ENCODE results near the gene C5orf24. TPM values are rescaled to one million over a fixed set of nuclear protein-coding genes. Genes with fewer than 3 reads are reported as not detected.

Gene C5orf24
- total and polyA plus RNA-seq, 4 donors, result 14.5 to 48.9 (median 23.4) TPM

GRCh38 chr5:134874831-134875655, 29.3 kb downstream of the C5orf24 start:
- Histone ChIP-seq H3K9me3 (ENCODE audit: control insufficient read depth in 4 of 4, low read length in 3 of 4) (no peaks in the 10 kb centered on the region), H3K27ac (ENCODE audit: low read depth in 1 of 2, low read length in 2 of 2) (peak overlapping the region; percentile 73 to 87), H3K9ac (ENCODE audit: low read depth in 1 of 2, low read length in 2 of 2) (peak overlapping the region; percentile 78 to 89), H3K27me3 (ENCODE audit: control insufficient read depth in 4 of 4, insufficient read depth in 4 of 4, low read length in 3 of 4) (no peaks in the 10 kb centered on the region), H3K36me3 (ENCODE audit: control insufficient read depth in 4 of 4, insufficient read depth in 3 of 4, low read depth in 1 of 4, low read length in 3 of 4) (no peaks in the 10 kb centered on the region), H3K4me1 (ENCODE audit: control insufficient read depth in 4 of 4, insufficient read depth in 4 of 4, low read length in 3 of 4) (peaks cover 0 to 11% (median 5%) of the 10 kb centered on the region in 4 donors), H3K4me3 (ENCODE audit: low read depth in 1 of 3, low read length in 3 of 3) (peak overlapping the region; percentile 71 to 82 (median 81))
- 28% methylated on average over 20 of the region's 20 CpGs for WGBS
- TF ChIP-seq HNF4A (conservative IDR thresholded peaks at IDR 0.05), result no peak
- TF ChIP-seq JUND (IDR thresholded peaks at IDR 0.05), result peak in 1 of 2 donors; percentile 33
- peak; percentile 45 for DNase-seq (ENCODE audit: low spot score)

- no peak overlapping the region for H3K4me3 ChIP-seq (ENCODE audit: low read depth in 1 of 3, low read length in 3 of 3)
- no peak for DNase-seq (ENCODE audit: low spot score)
- no peak overlapping the region for H3K9ac ChIP-seq (ENCODE audit: low read depth in 1 of 2, low read length in 2 of 2)
- no peak for TF ChIP-seq ZBTB33 (IDR thresholded peaks at IDR 0.05)
- TF ChIP-seq YY1 (IDR thresholded peaks at IDR 0.05), result no peak
- no peak for TF ChIP-seq TAF1 (conservative IDR thresholded peaks at IDR 0.05)
- no peak for TF ChIP-seq REST (IDR thresholded peaks at IDR 0.05)
- no peak for TF ChIP-seq JUND (IDR thresholded peaks at IDR 0.05)
- no peak overlapping the region for H3K27ac ChIP-seq (ENCODE audit: low read depth in 1 of 2, low read length in 2 of 2)
- H3K36me3 ChIP-seq (ENCODE audit: control insufficient read depth in 4 of 4, insufficient read depth in 3 of 4, low read depth in 1 of 4, low read length in 3 of 4), result no peaks in the 10 kb centered on the region
- H3K27me3 ChIP-seq (ENCODE audit: control insufficient read depth in 4 of 4, insufficient read depth in 4 of 4, low read length in 3 of 4), result no peaks in the 10 kb centered on the region
- no peaks in the 10 kb centered on the region for H3K9me3 ChIP-seq (ENCODE audit: control insufficient read depth in 4 of 4, low read length in 3 of 4)
- H3K4me1 ChIP-seq (ENCODE audit: control insufficient read depth in 4 of 4, insufficient read depth in 4 of 4, low read length in 3 of 4), result peaks cover 0 to 11% (median 5%) of the 10 kb centered on the region in 4 donors
Observed at GRCh38 chr5:134877159-134877558, 31.4 kb downstream of the C5orf24 start.

GRCh38 chr5:134878403-134878802, 32.6 kb downstream of the C5orf24 start:
- TF ChIP-seq FOXA1 (IDR thresholded peaks at IDR 0.05) (no peak), ATF3 (IDR thresholded peaks at IDR 0.05) (no peak), GABPA (IDR thresholded peaks at IDR 0.05 in 1 of 2, conservative IDR thresholded peaks at IDR 0.05 in 1 of 2) (no peak), EGR1 (IDR thresholded peaks at IDR 0.05; ENCODE audit: low read depth in 2 of 2) (no peak), MAX (IDR thresholded peaks at IDR 0.05) (no peak), HNF4G (IDR thresholded peaks at IDR 0.05) (no peak), HNF4A (conservative IDR thresholded peaks at IDR 0.05) (no peak), FOXA2 (IDR thresholded peaks at IDR 0.05) (no peak), ZBTB33 (IDR thresholded peaks at IDR 0.05) (no peak), RAD21 (IDR thresholded peaks at IDR 0.05) (no peak), CTCF (IDR thresholded peaks at IDR 0.05; ENCODE audit: low read depth, low read length, missing input control) (no peak), SP1 (IDR thresholded peaks at IDR 0.05) (no peak), RXRA (IDR thresholded peaks at IDR 0.05) (no peak)

More at GRCh38 chr5:134878403-134878802, 32.6 kb downstream of the C5orf24 start:
- 91% methylated on average over 3 of the region's 3 CpGs for WGBS
- Histone ChIP-seq H3K27ac (ENCODE audit: low read depth in 1 of 2, low read length in 2 of 2) (no peak overlapping the region), H3K4me1 (ENCODE audit: control insufficient read depth in 4 of 4, insufficient read depth in 4 of 4, low read length in 3 of 4) (peaks cover 0 to 11% (median 5%) of the 10 kb centered on the region in 4 donors), H3K9me3 (ENCODE audit: control insufficient read depth in 4 of 4, low read length in 3 of 4) (no peaks in the 10 kb centered on the region), H3K27me3 (ENCODE audit: control insufficient read depth in 4 of 4, insufficient read depth in 4 of 4, low read length in 3 of 4) (no peaks in the 10 kb centered on the region), H3K9ac (ENCODE audit: low read depth in 1 of 2, low read length in 2 of 2) (no peak overlapping the region), H3K4me3 (ENCODE audit: low read depth in 1 of 3, low read length in 3 of 3) (no peak overlapping the region), H3K36me3 (ENCODE audit: control insufficient read depth in 4 of 4, insufficient read depth in 3 of 4, low read depth in 1 of 4, low read length in 3 of 4) (no peaks in the 10 kb centered on the region)
- DNase-seq (ENCODE audit: low spot score), result no peak

All from liver (tissue), 9 donors.